Chondrocyte (in vitro differentiated cells): Measurements from ENCODE around the gene ING3. TPM values are rescaled to one million over a fixed set of nuclear protein-coding genes. Genes with fewer than 3 reads are reported as not detected.

ENCODE experiments used
- DNase-seq: peaks from one replicate; pipeline ENCODE4 v3.0.0; 2021; ENCODE audit warnings: mixed read lengths, low spot score
- H3K27ac Mint-ChIP-seq: one replicate; pipeline ENCODE4 v1.8.0; 2021; ENCODE audit warnings: mild to moderate bottlenecking, moderate library complexity, mixed read lengths; ENCODE audit not compliant: unreplicated experiment
- H3K27me3 Mint-ChIP-seq: 2 replicates; pipeline ENCODE4 v1.8.0; 2021; ENCODE audit warnings: low read depth, mixed read lengths
- H3K36me3 Mint-ChIP-seq: 2 replicates; pipeline ENCODE4 v1.8.0; 2021; ENCODE audit warnings: low read depth, mixed read lengths
- H3K4me1 Mint-ChIP-seq: 2 replicates; pipeline ENCODE4 v1.8.0; 2021; ENCODE audit warnings: low read depth, mild to moderate bottlenecking, mixed read lengths
- H3K4me3 Mint-ChIP-seq: one replicate; pipeline ENCODE4 v1.8.0; 2021; ENCODE audit warnings: mild to moderate bottlenecking, moderate library complexity, mixed read lengths; ENCODE audit not compliant: unreplicated experiment
- H3K9me3 Mint-ChIP-seq: 2 replicates; pipeline ENCODE4 v1.8.0; 2021; ENCODE audit warnings: low read depth, mixed read lengths
- total RNA-seq: library from RNA; stranded (reverse); gene quantifications from 3 replicates; pipeline ENCODE4 v1.2.1, GENCODE V29; 2021
- TF ChIP-seq, protein P1 (sequence below): fragments of 200-600 bp; sonication (generic); IDR thresholded peaks from 2 replicates; pipeline ENCODE4 v1.5.0; 2021; ENCODE audit warnings: antibody characterized with exemption, mild to moderate bottlenecking, moderate library complexity

The ING3 gene
- total RNA-seq, 1 donor from 2014 or later: 14.2 TPM

DNA sequence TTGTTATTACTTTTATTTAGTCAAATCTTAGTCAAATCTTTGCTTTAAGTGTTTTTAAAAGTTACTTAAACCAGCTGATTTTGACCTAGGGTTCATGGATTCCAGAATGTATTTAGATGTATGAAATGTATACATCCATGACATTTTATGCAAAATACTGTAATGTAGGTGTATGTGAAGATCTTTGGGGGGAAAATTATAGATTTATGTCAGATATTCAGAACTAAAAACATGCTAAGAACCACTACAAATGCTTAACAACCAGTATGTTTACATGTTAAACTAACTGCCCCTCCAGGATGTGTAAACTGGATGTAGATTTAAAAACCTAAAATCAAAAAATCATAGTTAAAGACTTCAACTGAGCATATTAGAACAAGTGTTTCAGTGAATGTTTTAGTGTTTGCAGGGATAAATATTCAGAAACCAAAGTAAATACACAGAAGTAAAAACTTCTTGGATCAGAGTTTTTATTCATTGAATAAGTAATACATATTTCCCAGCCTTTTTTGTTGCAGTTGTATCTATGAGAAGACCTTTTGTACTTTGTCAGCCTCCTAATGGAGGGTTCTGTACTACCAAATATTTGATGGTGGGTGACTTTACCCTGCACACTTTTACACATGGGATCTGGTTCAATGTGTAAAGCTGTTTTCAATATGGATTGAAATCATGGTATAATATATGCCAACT lies 41.8 kb downstream of the ING3 start:
- Mint-ChIP-seq H3K9me3 (no peaks in the 10 kb centered on the region), H3K4me3 (no peak overlapping the region), H3K27ac (peak overlapping the region; percentile 25), H3K36me3 (no peaks in the 10 kb centered on the region), H3K27me3 (no peaks in the 10 kb centered on the region), H3K4me1 (peaks cover 73% of the 10 kb centered on the region)
- TF ChIP-seq, protein P1, sequence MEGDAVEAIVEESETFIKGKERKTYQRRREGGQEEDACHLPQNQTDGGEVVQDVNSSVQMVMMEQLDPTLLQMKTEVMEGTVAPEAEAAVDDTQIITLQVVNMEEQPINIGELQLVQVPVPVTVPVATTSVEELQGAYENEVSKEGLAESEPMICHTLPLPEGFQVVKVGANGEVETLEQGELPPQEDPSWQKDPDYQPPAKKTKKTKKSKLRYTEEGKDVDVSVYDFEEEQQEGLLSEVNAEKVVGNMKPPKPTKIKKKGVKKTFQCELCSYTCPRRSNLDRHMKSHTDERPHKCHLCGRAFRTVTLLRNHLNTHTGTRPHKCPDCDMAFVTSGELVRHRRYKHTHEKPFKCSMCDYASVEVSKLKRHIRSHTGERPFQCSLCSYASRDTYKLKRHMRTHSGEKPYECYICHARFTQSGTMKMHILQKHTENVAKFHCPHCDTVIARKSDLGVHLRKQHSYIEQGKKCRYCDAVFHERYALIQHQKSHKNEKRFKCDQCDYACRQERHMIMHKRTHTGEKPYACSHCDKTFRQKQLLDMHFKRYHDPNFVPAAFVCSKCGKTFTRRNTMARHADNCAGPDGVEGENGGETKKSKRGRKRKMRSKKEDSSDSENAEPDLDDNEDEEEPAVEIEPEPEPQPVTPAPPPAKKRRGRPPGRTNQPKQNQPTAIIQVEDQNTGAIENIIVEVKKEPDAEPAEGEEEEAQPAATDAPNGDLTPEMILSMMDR: no peak
- no peak for DNase-seq

GRCh38 chr7:120992965-120993494 lies 42.5 kb downstream of the ING3 start:
- no peaks in the 10 kb centered on the region for H3K9me3 Mint-ChIP-seq
- H3K27me3 Mint-ChIP-seq: no peaks in the 10 kb centered on the region
- H3K27ac Mint-ChIP-seq: no peak overlapping the region
- peaks cover 67% of the 10 kb centered on the region for H3K4me1 Mint-ChIP-seq
- no peak overlapping the region for H3K4me3 Mint-ChIP-seq
- no peaks in the 10 kb centered on the region for H3K36me3 Mint-ChIP-seq
- no peak for DNase-seq
- TF ChIP-seq, protein P1: no peak

- no peaks in the 10 kb centered on the region for H3K9me3 Mint-ChIP-seq
- H3K36me3 Mint-ChIP-seq: no peaks in the 10 kb centered on the region
- H3K4me3 Mint-ChIP-seq: no peak overlapping the region
- no peak for DNase-seq
- peaks cover 63% of the 10 kb centered on the region for H3K4me1 Mint-ChIP-seq
- H3K27me3 Mint-ChIP-seq: no peaks in the 10 kb centered on the region
- TF ChIP-seq, protein P1: no peak
- H3K27ac Mint-ChIP-seq: no peak overlapping the region
Measured at GRCh38 chr7:120993553-120994191, 43.1 kb downstream of the ING3 start.

- Mint-ChIP-seq H3K4me1 (peaks cover 57% of the 10 kb centered on the region), H3K9me3 (no peaks in the 10 kb centered on the region), H3K27ac (no peak overlapping the region), H3K27me3 (no peaks in the 10 kb centered on the region), H3K4me3 (no peak overlapping the region), H3K36me3 (no peaks in the 10 kb centered on the region)
- TF ChIP-seq, protein P1: no peak
- DNase-seq: no peak
Measured at GRCh38 chr7:120994512-120995410, 44.2 kb downstream of the ING3 start.

GRCh38 chr7:120995654-120996053 lies 45.1 kb downstream of the ING3 start:
- H3K27ac Mint-ChIP-seq: no peak overlapping the region

More at GRCh38 chr7:120995654-120996053, 45.1 kb downstream of the ING3 start:
- TF ChIP-seq, protein P1: no peak
- DNase-seq: no peak
- Mint-ChIP-seq H3K4me1 (peaks cover 57% of the 10 kb centered on the region), H3K27me3 (no peaks in the 10 kb centered on the region), H3K9me3 (no peaks in the 10 kb centered on the region), H3K36me3 (no peaks in the 10 kb centered on the region), H3K4me3 (no peak overlapping the region)
